Kidney epithelial cell (primary cell): Measurements from ENCODE around the gene CEP128. TPM values are rescaled to one million over a fixed set of nuclear protein-coding genes. Genes with fewer than 3 reads are reported as not detected.

ENCODE experiments used
- DNase-seq: peaks from one replicate; pipeline ENCODE4 v3.0.0-alpha.2; 2010; ENCODE audit warnings: low read depth
- H3K27me3 ChIP-seq: 2 replicates; pipeline ENCODE4 v1.6.0; 2011; ENCODE audit warnings: low read length; ENCODE audit not compliant: control insufficient read depth, insufficient read depth
- H3K36me3 ChIP-seq: 2 replicates; pipeline ENCODE4 v1.5.1; 2011; ENCODE audit warnings: low read length; ENCODE audit not compliant: control insufficient read depth, insufficient read depth
- H3K4me3 ChIP-seq: 2 replicates; pipeline ENCODE4 v1.5.1; 2011; ENCODE audit warnings: low read depth, mild to moderate bottlenecking, control low read depth, low read length
- CTCF ChIP-seq: IDR thresholded peaks from 2 replicates; pipeline ENCODE4 v1.5.1; 2011; ENCODE audit warnings: mild to moderate bottlenecking, moderate library complexity, low read length, control low read depth, inconsistent platforms; ENCODE audit not compliant: insufficient read depth, poor library complexity, severe bottlenecking
- total RNA-seq: library from RNA; depleted of rRNA; stranded (reverse); fragments of >200 nt; gene quantifications from 2 replicates; pipeline ENCODE4 v1.2.3, GENCODE V29; 2015

CEP128 gene
- total RNA-seq, 1 donor from 2014 or later, result 1.7 TPM

DNA sequence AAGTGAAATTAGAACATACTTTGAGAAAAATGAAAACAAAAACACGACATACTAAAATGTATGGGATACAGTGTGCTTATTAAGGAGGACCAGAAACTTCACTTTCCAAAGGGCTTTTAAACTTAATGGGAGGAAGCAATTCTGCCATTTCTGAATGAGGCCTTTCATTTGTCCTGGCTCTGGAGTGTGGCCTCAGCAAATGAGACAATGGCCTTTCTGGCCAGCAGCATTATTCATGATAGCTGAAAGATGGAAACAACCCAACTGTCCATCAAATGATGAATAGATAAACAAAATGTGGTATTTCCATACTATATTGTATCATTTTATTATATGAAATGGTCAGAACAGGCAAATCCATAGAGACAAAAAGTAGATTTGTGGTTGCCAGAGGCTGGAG, 338.6 kb downstream of the CEP128 start:
- no peaks in the 10 kb centered on the region for H3K27me3 ChIP-seq
- TF ChIP-seq CTCF, result no peak
- no peaks in the 10 kb centered on the region for H3K36me3 ChIP-seq
- no peak for DNase-seq
- H3K4me3 ChIP-seq, result no peak overlapping the region

GRCh38 chr14:80587096-80587724, 354.3 kb downstream of the CEP128 start:
- Histone ChIP-seq H3K4me3 (no peak overlapping the region), H3K36me3 (no peaks in the 10 kb centered on the region), H3K27me3 (no peaks in the 10 kb centered on the region)
- DNase-seq, result no peak
- peak; percentile 58 for TF ChIP-seq CTCF

DNA sequence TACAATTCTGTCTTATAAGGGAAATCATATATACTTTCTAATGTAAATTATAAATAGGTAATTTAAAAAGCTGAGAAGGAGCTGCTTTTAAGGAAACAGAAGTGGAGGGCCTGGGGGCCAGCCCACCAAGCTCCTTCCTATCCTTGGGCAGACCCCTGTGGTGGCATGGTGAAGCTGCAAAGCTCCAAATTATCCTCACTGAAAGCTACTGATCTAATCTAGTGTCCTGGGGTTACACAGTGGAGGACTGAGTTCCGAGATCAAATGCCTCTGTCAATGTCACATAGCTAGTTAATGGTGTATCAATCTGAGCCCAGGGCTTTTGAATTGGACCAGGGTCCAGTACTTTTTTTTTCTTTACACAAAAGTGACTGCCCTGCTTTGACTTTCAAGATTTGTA, 355.4 kb downstream of the CEP128 start:
- no peak for TF ChIP-seq CTCF
- Histone ChIP-seq H3K4me3 (no peak overlapping the region), H3K36me3 (no peaks in the 10 kb centered on the region), H3K27me3 (no peaks in the 10 kb centered on the region)
- no peak for DNase-seq

- Histone ChIP-seq H3K27me3 (no peaks in the 10 kb centered on the region), H3K36me3 (no peaks in the 10 kb centered on the region), H3K4me3 (no peak overlapping the region)
- no peak for DNase-seq
- TF ChIP-seq CTCF, result no peak
These were observed 356.1 kb downstream of the CEP128 start for GRCh38 chr14:80585506-80585835.

DNA sequence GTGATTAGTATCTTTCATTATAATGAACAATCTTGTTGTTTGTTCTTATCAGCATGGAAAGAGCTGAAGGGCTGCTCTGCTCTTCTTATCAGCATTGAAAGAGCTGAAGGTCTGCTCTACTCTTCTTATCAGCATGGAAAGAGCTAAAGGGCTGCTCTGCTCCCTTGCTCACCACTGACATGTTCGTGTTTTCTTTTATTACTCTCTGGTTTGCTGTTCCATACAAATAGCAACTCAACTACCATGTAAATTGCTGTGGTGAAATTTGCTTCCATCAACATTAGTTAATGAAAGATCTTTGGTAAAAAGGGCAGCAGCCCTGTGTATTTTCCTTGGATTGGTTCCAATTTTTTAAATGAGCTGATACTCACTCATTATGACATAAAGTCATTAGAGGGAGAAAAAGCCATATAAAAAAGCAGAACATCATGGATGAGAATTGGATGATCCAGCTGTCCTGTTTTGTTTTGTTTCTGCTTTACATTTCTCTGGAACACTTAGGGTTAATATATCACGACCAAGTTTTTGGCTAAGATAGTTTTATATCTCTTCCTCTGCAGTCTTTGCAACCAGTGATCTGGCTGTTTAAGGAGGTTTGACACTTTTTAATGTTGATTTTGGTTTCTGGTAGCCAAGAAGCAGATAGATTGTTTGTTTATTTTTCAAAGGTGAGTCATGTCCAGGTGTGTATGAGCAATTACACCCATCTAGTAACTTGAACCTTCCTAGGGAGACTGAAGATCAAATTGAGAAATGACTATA, 356.6 kb downstream of the CEP128 start:
- no peak overlapping the region for H3K4me3 ChIP-seq

More for the DNA sequence above, 356.6 kb downstream of the CEP128 start:
- TF ChIP-seq CTCF, result no peak
- peak; percentile 43 for DNase-seq
- Histone ChIP-seq H3K36me3 (no peaks in the 10 kb centered on the region), H3K27me3 (no peaks in the 10 kb centered on the region)
